Renal pelvis (tissue), 4 donors: Measurements from ENCODE around the gene AMMECR1. TPM values are rescaled to one million over a fixed set of nuclear protein-coding genes. Genes with fewer than 3 reads are reported as not detected.
A peak's percentile ranks its signal among the peaks of the same experiment; 100 is the strongest.

Experiments used
- DNase-seq: peaks from one replicate; pipeline ENCODE4 v3.0.0-alpha.2; 2013
- polyA plus RNA-seq, 3 donors: library from polyadenylated mRNA; unstranded; fragments of 120-200 nt; gene quantifications; one replicate each; pipeline ENCODE4 v1.2.1, GENCODE V29; 2013; ENCODE audit not compliant: insufficient read length in 3 of 3

Gene AMMECR1
- polyA plus RNA-seq, 3 donors = 17.7 to 18.8 (median 18.6) TPM

GRCh38 chrX:110216027-110216426, 101.9 kb downstream of the AMMECR1 start:
- DNase-seq = peak; percentile 8

- DNase-seq = no peak
Measured at GRCh38 chrX:110215411-110215810, 102.5 kb downstream of the AMMECR1 start.

GRCh38 chrX:110214684-110215083, 103.2 kb downstream of the AMMECR1 start:
- no peak for DNase-seq

GRCh38 chrX:110213183-110213582, 104.7 kb downstream of the AMMECR1 start:
- DNase-seq = no peak

- DNase-seq = no peak
Measured at GRCh38 chrX:110212299-110212698, 105.6 kb downstream of the AMMECR1 start.

- DNase-seq = no peak
Measured at GRCh38 chrX:110211340-110211739, 106.5 kb downstream of the AMMECR1 start.

- DNase-seq = no peak
Measured at GRCh38 chrX:110210417-110211139, 107.3 kb downstream of the AMMECR1 start.

- DNase-seq = no peak
Measured at GRCh38 chrX:110208092-110208491, 109.8 kb downstream of the AMMECR1 start.

GRCh38 chrX:110204986-110205385, 112.9 kb downstream of the AMMECR1 start:
- DNase-seq = no peak

GRCh38 chrX:110201799-110202198, 116.1 kb downstream of the AMMECR1 start:
- no peak for DNase-seq

- no peak for DNase-seq
Measured at GRCh38 chrX:110194977-110195376, 122.9 kb downstream of the AMMECR1 start.

- DNase-seq = no peak
Measured at GRCh38 chrX:110192516-110192915, 125.4 kb downstream of the AMMECR1 start.

GRCh38 chrX:110188701-110189558, 129.0 kb downstream of the AMMECR1 start:
- DNase-seq = no peak

GRCh38 chrX:110183314-110183713, 134.6 kb downstream of the AMMECR1 start:
- DNase-seq = no peak

GRCh38 chrX:110182865-110183264, 135.0 kb downstream of the AMMECR1 start:
- DNase-seq = no peak

GRCh38 chrX:110182362-110182761, 135.5 kb downstream of the AMMECR1 start:
- DNase-seq = no peak

- no peak for DNase-seq
Measured at GRCh38 chrX:110181459-110182137, 136.3 kb downstream of the AMMECR1 start.

- DNase-seq = no peak
Measured at GRCh38 chrX:110180928-110181310, 137.0 kb downstream of the AMMECR1 start.

- DNase-seq = no peak
Measured at GRCh38 chrX:110180176-110180927, 137.5 kb downstream of the AMMECR1 start.

GRCh38 chrX:110178179-110178865, 139.6 kb downstream of the AMMECR1 start:
- no peak for DNase-seq

- no peak for DNase-seq
Measured at GRCh38 chrX:110175696-110176095, 142.2 kb downstream of the AMMECR1 start.
